GM18498 (cell line): ENCODE measurements around the gene OSBPL5.

Experiments
- ATAC-seq: cut with Tn5 transposase; IDR thresholded peaks from one replicate; pipeline ENCODE4 v1.9.1; 2021; ENCODE audit warnings: mild to moderate bottlenecking, moderate library complexity; ENCODE audit not compliant: unreplicated experiment

OSBPL5 gene

DNA sequence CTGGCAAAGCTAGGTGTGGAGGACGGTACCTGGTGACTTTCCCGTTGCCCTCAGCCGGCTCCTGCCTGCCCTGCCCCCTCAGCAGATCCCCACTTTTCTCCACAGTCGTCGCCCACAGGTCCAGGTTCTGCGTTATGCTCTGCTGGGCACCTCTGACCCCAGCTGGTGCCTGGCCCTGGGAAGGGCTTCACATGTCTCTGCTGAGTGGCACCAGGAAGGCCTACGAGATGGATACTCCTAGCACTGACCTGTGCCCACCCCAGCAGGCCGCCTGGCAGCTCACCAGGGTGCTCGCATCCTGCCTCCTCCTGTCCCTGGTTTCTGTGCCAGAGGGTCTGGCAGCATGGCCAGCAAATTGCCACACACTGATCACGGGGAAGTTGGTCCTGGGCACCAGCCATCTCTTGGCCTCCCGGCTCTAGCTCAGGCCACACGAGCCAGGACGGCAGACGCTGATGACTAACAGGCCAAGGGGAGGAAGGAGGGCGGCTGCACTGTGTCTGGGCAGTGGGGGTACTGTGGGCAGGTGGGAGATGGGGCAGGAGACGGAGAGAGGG is 121.7 kb downstream of the OSBPL5 start:
- ATAC-seq: no peak

- no peak for ATAC-seq
Observed at GRCh38 chr11:3042496-3043314, 122.4 kb downstream of the OSBPL5 start.

DNA sequence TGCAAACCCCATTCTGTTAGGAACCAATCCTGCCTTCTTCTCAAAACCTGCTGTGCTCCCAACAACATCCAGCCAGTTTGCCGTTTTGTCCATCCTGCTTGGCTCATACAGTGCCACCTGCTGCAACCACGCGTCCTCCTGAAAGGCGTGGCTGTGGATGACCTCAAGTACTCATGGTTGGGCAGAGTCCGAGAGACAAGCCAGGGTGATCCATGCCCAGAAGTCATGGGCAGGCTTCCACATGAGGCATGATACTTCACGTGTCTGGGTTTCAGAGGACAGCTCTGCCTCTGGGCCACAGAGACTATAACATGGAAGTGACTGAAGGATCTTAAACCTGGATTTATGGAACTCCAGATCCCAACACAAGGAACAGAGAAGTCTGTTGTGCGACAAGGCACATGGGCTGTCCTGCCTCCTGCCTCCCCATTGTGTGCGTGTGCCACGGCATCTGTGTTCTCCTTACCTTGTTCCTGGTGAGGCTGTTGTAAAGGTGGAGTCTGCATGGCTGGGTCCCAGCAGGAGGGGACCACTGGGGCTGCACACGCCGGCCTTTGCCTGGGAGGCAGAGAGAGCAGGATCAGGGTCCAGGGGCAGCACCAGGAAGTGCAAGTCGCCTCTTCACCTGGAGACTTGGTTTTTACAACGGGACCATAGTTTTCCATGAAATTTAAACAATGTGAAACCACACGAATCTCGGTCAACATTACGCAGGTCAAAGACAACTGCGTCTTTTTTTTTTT is 123.2 kb downstream of the OSBPL5 start:
- no peak for ATAC-seq

GRCh38 chr11:3040881-3041280 is 124.2 kb downstream of the OSBPL5 start:
- ATAC-seq: no peak

DNA sequence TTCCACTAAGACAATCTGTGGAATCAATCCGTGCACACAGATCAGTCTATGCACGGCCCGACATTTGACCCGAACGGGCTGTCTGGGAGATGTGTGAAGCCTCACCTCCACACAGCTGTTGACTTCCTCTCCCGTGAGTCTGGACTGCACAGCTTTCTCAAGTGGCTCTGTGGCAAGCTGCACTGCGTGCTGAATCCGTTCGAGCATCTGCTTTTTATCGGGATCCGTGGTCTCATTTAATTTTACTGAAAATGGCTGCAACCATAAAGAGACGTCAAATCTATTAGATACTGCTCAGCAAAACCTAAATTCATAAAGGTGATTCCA is 127.2 kb downstream of the OSBPL5 start:
- no peak for ATAC-seq
